Spleen (tissue), 7 donors: ENCODE measurements around the gene SAP130.

Experiments
- CTCF ChIP-seq, 11 experiments: fragments of 200-600 bp in 7 of 11; fragments of 450-650 bp in 4 of 11; sonication (generic) in 4 of 11; IDR thresholded peaks in 8 of 11; conservative IDR thresholded peaks in 3 of 11; 1 replicate in 7 of 11; 2 replicates in 4 of 11; pipeline versions ENCODE4 v1.4.0 to v1.8.0; 2016 to 2021; ENCODE audit warnings: antibody characterized with exemption in 11 of 11, inconsistent platforms in 4 of 11, mild to moderate bottlenecking in 1 of 11
- POLR2A ChIP-seq, 3 donors: fragments of 450-650 bp; IDR thresholded peaks; one replicate each; pipeline ENCODE4 v1.5.1; 2017; ENCODE audit warnings: antibody characterized with exemption in 3 of 3, mild to moderate bottlenecking in 1 of 3
- donor health status: DM: no; HTN: no; CAD: no; lungs with moderate emphysema.
- donor health status: DM: no; HTN: no; CAD: no.
- donor health status: DM: no; HTN: no; CAD: no.

- TF ChIP-seq CTCF (IDR thresholded peaks at IDR 0.05 in 8 of 11, conservative IDR thresholded peaks at IDR 0.05 in 3 of 11) (no peak), POLR2A (IDR thresholded peaks at IDR 0.05) (no peak)
Measured at GRCh38 chr2:128037649-128038048, 9.8 kb upstream of the SAP130 start.
